Breast epithelium (tissue), 3 donors: Measurements from ENCODE around the gene INVS.

Experiments
- POLR2A ChIP-seq: fragments of 450-650 bp; IDR thresholded peaks from one replicate; pipeline ENCODE4 v1.6.1; 2016; ENCODE audit warnings: antibody characterized with exemption, mild to moderate bottlenecking, moderate library complexity
- POLR2AphosphoS5 ChIP-seq, 3 donors: sonication (generic); formaldehyde crosslinking; IDR thresholded peaks; one replicate each; pipeline ENCODE4 v1.6.1; 2017; ENCODE audit warnings: antibody characterized with exemption in 3 of 3
- TF ChIP-seq, protein P1 (sequence below), 3 donors: fragments of 450-650 bp; IDR thresholded peaks; one replicate each; pipeline ENCODE4 v1.5.1; 2016 to 2017; ENCODE audit warnings: antibody characterized with exemption in 3 of 3, mild to moderate bottlenecking in 3 of 3, moderate library complexity in 3 of 3

DNA sequence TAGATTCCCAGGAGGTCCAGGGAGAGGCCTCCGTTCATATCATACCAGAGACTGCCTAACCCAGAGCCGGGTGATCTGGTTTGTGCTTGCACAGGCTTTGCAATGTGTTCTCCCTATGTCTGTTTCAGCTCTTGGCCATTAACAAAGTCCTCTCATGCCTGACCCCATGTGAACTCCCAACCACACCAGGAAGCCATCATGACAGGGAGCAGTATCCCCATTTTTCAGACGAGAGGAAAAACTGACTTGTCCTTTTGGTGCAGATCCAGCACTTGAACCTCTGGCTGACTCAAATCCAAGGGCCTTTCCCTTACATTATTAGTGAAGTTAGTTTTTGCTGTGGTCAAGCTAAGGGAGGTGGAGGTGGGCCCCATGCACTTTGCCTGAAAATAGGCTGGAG lies 195.3 kb downstream of the INVS start:
- TF ChIP-seq, protein P1, sequence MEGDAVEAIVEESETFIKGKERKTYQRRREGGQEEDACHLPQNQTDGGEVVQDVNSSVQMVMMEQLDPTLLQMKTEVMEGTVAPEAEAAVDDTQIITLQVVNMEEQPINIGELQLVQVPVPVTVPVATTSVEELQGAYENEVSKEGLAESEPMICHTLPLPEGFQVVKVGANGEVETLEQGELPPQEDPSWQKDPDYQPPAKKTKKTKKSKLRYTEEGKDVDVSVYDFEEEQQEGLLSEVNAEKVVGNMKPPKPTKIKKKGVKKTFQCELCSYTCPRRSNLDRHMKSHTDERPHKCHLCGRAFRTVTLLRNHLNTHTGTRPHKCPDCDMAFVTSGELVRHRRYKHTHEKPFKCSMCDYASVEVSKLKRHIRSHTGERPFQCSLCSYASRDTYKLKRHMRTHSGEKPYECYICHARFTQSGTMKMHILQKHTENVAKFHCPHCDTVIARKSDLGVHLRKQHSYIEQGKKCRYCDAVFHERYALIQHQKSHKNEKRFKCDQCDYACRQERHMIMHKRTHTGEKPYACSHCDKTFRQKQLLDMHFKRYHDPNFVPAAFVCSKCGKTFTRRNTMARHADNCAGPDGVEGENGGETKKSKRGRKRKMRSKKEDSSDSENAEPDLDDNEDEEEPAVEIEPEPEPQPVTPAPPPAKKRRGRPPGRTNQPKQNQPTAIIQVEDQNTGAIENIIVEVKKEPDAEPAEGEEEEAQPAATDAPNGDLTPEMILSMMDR (IDR thresholded peaks at IDR 0.05) = no peak
- TF ChIP-seq POLR2A = no peak
- TF ChIP-seq POLR2AphosphoS5 (IDR thresholded peaks at IDR 0.05) = no peak
